Measurements from ENCODE around the gene ZNF169. TPM values are rescaled to one million over a fixed set of nuclear protein-coding genes. Genes with fewer than 3 reads are reported as not detected.
"Not testable (repeated sequence)": the region's sequence is repeated elsewhere in the genome, so short reads cannot be mapped to it uniquely, and the experiment has no call there.

ZNF169 gene
- total RNA-seq: 3.7 and 3.8 TPM in 2 replicates

DNA sequence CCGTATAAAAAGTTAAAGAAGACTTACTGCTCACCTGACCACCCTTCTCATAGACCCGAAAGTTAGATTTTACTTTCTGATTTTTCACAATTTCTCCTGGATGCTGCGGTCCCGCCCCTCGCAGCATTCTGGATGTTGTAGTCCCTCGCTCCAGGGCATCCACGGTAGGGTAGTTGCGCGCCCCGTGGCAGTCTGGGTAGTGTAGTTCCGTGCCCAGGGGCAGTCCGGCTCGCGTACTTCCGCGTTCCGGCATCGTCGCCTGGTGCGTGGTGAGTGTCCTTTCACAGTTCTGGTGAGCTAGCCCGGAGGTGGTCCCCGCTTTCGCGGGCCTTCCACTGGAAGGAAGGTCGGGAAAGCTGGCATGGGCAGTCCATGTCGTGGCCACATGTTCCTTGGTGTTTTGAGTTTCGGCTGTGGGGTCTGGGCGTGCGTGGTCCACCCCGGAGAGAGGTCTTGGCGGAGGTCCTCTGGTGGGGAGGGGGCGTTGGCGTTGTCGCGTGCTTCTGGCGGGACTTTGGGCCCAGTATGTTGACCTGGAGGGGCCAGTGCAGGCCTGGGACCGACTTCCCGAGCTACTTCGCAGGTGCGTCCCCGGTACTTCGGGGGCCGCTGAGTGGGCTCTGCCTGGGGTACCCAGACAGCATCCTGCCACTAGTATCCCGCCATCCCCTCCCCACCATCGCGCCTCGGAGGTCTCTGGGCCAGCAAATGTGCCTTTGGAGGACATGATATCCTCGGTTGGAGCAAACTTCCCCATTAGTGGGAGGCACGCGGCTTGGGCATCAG is at the start of gene ZNF169:
Gene ZNF169 (plus strand): TSS at position 222 of the 786 bp plus-strand sequence. CDS start 19,515 bp downstream, outside the sequence.
- DNase-seq (ENCODE audit: low read depth, low spot score): peak; percentile 54

DNA sequence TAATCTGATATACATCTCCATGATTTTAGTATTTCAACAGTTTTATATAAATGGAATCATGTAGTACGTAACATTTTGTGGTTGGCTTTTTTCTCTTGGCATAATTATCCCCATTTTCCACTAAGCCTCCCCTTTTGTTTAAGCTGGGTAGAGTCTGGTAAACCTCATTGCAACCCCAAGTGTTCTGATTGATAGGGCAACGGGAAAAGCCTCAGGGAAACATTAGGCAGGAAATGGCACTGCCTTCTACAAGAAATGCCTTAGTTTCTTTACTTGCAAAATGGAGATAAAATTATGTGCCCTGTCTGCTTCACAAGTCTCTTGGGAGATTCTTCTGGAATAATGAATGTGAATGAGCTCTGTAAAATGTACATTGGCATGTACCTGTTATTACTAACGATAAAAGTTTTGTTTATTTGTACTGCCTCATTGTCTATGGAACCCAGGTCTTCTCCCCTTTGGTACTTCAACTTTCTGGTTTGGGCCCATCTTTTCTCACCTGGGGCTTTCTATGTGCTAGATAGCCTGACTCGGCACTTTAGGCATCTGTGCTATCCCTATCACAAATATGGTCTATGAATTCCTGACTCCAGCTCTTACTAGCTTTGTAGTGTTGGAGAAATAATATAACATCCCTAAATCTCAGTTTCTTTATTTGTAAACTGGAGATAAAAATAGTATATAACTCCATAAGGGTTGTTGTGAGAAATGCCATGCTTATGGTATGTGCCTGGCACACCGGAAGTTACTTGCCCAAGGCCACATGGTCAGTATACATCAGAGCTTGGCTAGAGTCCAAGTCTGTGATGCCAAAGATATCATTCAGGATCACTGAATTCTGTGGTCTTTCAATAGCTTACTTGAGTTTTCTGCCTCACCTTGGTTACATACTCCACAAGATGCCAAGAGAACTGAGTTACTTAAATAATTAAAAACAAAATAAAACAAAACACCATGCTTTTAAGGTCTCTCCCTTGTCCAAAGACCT is 48.2 kb upstream of the ZNF169 start:
- no peak for DNase-seq (ENCODE audit: low read depth, low spot score)

DNA sequence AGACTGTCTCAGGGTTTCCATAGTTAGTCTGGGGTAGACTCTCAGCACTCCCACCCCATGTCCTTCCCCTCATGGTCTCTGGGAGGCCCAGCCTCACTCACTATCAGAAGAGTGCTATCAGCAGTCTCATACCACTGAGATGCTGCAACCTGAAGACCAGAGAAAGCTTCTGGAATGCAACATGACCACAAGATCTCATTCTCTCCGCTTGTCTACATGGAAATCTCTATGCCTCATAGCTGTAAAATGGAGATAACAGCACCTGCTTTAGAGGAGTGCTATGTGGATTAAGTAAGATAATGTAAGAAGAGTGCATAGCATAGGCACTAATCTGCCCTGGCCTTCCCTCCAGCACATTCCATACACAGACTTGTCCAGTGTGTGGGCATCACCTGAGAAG is 47.0 kb upstream of the ZNF169 start:
- DNase-seq (ENCODE audit: low read depth, low spot score): no peak

DNA sequence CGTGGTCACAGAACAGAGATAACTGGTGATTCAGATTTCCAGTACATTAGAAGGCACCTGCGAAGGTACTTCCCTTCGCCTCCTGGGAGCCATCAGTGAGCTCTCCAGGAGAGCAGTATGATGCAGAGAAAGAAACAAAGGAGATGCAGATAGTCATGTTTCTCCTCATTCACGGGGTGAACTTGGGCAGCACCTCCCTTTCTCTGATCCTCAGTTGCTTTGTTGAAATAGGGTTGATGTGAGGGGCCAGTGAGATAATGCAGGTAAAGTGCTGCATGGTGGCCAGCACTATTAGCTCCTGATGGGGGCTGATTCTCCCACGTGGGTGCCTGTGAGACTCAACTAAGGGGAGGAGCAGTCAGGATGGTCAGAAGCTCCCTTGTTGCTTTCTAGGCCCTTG is 46.6 kb upstream of the ZNF169 start:
- DNase-seq (ENCODE audit: low read depth, low spot score): no peak

DNA sequence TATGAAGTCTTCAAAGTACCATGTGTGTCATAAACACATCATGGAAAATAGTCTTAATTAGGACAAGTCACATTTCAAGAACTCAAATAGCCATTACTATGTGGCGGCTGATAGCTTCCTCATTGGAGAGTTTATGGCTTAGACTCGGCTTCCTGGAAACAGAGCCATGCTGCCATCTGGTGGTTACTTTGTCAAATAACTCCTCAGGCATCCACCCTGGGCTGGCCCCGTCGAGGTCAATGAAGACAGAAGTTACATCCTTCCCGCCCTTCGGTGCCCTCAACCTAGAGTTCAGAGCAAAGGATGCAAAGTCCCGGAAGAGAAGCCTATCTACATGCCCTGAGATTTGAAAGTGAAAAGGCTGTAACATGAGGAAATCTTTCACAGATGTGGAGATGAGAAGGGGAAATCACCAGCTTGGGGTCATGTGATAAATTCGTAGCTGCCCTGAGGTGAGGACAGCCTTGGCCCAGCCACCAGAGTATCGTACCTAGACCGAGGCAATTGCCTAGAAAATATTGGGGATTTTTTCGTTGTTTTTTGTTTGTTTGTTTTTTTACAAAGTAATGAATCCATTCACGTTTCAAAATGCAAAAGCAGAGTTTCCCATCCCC is 45.5 kb upstream of the ZNF169 start:
- peak; percentile 27 for DNase-seq (ENCODE audit: low read depth, low spot score)

DNA sequence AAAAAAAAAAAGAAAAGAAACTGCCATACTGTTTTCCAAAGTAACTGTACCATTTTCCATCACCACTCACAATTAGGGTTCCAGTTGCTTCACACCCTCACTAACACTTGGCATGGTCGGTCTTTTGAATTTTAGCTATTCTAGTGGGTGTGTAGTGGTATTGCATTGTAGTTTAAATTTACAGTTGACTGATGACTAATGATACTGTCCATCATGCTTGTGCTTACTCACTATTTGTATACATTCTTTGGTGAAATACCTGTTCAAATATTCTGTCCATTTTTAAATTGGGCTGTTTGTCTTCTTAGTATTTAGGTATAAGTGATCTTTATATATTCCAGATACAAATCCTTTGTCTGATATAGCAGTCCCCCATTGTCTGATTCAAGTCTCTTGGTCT is 36.2 kb upstream of the ZNF169 start:
- no peak for DNase-seq (ENCODE audit: low read depth, low spot score)

DNA sequence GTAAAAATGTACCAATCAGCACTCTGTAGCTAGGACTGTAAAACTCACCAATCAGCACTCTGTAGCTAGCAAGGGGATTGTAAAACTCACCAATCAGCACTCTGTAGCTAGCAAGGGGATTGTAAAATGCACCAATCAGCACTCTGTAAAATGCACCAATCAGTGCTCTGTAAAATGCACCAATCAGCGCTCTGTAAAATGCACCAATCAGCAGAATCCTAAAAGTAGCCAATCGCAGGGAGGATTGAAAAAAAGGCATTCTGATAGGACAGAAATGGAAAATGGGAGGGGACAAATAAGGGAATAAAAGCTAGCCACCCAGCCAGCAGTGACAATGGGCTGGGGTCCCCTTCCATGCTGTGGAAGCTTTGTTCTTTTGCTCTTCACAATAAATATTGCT is 33.7 kb upstream of the ZNF169 start:
- DNase-seq (ENCODE audit: low read depth, low spot score): not testable (repeated sequence)

DNA sequence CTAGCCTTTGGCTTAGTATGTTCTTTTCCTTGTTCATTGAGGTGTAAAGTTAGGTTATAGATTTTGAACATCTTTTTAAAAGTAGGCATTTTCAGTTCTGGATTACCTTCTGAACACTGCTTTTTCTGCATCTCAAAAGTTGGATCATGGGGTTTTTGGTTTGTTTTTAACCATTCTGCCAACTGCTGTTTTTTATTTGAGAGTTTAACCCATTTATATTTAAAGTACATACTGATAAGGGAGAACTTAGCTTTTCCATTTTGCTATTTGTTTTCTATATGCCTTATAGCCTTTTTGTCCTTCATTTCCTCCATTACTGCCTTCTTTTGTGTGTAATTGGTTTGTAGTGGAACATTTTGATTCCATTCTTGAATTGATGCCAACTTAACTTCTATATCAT is 30.5 kb upstream of the ZNF169 start:
- DNase-seq (ENCODE audit: low read depth, low spot score): no peak

DNA sequence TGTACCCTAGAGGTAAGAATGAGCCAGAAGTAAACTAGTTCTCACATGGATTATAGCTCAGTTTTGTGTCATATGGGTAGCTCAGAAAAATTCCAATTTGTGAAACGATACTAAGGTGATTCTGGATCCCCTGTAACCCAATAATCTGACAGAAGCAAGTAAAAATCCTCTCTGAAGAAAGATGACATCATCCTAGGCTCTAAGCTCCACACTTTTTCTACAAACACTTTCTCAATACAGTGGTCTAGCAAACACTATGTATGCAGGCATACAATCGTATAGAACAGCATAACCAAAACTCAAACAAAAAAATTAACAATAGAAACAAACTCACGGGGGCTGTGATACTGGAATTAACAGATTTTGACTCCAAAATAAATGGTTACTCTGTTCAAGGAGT is 26.7 kb upstream of the ZNF169 start:
- DNase-seq (ENCODE audit: low read depth, low spot score): no peak

DNA sequence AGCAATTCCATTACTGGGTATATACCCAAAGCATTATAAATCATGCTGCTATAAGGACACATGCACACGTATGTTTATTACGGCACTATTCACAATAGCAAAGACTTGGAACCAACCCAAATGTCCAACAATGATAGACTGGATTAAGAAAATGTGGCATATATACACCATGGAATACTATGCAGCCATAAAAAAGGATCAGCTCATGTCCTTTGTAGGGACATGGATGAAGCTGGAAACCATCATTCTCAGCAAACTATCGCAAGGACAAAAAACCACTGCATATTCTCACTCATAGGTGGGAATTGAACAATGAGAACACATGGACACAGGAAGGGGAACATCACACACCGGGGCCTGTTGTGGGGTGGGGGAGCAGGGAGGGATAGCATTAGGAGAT is 18.0 kb upstream of the ZNF169 start:
- not testable (repeated sequence) for DNase-seq (ENCODE audit: low read depth, low spot score)

DNA sequence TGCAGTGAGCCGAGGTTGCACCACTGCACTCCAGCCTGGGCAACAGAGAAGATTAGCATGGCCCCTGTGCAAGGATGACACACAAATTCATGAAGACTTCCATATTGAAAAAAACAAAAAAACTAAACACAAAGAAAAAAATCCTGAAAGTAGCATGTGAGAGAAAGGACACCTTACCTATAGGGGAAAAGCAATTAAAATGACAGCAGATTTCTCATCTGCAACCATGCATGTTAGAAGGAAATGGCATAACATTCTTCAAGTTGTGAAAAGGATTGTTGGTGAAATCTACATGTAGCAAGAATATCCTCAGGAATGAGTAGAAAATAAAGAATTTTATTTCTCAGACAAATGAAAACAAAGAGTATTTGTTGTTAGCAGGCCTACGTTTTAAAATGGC is 13.4 kb upstream of the ZNF169 start:
- no peak for DNase-seq (ENCODE audit: low read depth, low spot score)

DNA sequence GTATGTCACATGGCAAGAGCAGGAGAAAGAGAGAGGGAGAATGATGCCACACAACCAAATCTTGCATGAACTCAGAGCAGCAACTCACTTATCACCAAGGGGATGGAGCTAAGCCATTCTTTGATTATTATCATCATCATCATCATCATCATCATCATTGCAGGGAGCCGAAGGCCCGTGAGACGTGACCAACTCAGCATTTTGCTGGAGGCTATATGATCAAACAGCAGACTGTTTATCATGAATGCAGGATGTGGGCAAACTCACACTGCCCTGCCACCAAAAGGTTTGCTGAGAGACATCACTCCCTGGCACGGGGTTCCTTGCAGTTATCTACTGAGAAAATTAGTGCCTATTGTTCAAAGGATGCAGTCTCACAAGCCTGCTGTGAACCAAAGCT is 8.6 kb upstream of the ZNF169 start:
- DNase-seq (ENCODE audit: low read depth, low spot score): no peak

DNA sequence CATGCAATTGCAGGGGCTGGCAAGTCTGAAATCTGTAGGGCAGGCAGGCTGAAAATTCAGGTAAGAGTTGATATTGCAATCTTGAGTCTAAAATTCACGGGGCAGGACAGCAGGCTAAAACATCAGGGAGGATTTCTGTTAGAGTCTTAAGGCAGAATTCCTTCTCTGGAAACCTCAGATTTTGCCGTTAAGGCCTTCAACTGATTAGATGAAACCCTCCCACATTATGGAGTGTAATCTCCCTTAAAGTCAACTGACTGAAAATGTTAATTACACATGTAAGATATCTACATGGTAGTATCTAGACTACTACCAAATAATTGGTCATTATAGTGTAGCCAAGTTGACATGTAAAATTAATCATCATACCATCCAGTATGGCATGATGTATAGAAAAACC is 3.1 kb upstream of the ZNF169 start:
- no peak for DNase-seq (ENCODE audit: low read depth, low spot score)

DNA sequence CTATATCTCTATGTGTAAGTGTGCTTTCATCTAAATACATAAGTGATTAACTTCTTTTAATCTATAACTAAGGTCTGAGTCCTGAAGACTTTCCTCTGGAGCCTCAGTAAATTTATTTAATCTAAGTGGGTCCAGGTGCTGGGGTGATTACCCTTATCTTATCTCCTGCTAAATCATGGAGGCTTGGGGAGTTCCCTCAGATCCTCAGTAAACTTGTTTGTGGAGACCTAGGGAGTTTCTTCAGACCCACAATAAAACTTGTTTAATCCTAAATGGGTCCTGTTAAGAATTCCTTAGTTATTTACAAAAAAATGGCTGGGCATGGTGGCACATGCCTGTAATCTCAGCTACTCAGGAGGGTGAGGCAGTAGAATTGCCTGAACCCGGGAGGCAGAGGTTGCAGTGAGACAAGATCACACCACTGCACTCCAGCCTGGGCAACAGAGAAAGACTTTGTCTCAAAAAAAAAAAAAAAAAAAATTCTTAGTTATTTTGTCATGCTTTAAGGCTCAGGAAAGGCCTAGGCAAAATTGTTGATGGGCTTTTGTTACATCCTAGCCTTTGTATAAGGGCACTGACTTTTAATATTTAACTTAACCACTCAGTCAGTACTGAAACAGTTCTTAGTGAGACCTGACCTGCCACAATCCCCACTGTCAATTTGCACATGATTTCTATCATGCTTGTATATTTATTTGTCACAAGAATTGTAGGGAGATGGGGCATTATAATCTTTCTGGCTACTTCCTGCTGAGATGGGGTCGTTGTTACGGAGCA is 6.7 kb downstream of the ZNF169 start:
- DNase-seq (ENCODE audit: low read depth, low spot score): not testable (repeated sequence)

DNA sequence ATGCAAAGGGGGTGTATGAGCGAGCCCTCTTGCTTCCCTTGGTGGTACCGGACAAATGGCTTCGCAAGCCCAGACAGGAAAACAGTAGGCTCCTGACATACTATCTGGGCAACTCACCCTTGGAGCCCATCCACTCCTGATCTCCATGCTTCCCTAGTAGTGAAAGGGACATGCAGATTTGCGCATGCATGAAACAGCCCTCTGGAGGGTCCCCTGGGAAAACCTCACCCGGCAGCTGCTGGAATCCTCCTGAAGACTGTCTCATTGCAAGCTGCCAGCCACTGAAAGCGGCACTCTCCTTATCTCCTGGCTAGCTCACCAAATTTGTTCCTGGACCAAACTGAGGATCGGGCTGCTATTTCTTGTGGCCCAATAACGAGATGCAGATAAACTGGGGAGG is 10.2 kb downstream of the ZNF169 start:
- DNase-seq (ENCODE audit: low read depth, low spot score): no peak

DNA sequence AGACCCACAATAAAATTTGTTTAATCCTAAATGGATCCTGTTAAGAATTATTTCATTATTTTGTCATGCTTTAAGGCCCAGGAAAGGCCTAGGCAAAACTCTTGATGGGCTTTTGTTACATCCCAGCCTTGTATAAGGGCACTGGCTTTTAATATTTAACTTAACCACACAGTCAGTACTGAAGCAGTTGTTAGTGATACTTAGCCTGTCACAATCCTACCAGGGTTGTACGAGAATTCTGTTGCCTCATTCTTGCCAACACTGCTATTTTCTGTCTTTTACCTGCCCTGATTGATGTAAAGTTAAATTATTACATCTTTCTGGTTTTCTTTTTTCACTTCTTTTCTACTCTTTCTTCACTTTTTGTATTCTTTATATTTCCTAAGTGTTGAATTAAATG is 10.9 kb downstream of the ZNF169 start:
- no peak for DNase-seq (ENCODE audit: low read depth, low spot score)

DNA sequence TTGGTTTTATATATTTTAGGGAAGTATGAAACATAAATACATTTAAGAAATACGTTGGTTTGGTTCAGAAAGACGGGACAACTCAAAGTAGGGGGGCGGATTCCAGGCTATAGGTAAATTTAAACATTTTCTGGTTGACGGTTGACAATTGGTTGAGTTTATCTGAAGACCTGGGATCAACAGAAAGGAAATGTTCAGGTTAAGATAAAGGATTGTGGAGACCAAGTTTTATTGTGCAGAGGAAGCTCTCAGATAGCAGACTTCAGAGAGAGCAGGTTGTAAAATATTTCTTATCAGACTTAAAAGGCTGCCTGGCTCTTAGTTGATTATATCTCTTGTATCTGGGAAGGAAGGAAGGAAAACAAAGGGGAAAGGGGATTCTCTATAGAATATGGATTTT is 17.9 kb downstream of the ZNF169 start:
- not testable (repeated sequence) for DNase-seq (ENCODE audit: low read depth, low spot score)

DNA sequence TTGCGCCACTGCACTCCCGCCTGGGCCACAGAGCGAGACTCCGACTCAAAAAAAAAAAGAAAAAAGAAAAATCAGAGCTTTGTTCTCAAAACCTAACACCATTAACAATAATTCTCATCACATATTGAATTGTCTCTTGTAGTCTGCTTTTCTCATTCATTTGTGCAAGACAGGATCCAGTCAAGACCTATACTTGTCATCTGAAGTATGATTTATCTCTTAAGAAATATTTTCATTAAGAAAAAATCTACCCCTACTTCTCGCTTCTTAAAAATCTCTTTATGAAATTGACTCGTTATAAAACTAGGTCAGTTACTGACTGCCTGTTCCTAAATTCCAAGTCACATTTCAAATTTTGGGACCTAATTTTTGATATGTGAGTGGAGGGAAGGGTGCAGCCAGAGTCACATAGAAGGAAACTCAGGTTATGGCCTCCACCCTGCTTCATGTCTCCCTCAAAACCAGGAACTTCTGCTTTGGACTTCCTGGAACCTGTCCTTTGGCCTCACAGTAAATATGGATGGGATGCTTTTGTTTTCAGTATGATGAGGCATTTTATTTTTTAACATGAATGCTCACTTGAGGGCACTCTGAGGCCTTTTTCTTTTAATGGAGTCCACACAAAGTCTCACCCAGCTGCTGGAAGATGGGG is 18.9 kb downstream of the ZNF169 start:
- no peak for DNase-seq (ENCODE audit: low read depth, low spot score)

DNA sequence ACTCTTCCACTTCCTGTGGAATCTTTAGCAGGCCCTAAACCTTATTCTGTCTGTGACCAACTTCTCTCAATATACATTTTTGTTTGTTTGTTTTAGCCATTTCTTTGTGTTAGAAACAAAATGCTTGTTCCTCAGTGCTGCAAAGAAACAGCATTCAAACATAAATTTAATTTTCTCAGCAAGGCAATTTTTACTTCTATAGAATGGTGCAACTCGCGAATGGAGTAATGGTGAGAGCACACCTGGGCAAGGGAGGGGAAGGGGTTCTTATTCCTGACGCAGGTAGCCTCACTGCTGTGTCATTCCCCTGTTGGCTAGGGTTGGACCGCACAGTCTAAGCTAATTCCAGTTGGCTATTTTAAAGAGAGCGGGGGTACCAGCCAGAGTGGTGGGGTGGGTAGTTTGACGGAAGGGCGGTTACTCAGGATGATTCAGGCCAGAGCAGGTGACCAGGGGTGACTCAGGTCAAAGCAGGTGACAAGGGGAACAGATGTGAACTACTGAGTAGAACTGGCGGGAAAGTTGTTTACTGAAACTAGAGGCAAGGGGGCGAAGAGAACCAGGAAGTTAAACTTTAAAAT is 21.4 kb downstream of the ZNF169 start:
- DNase-seq (ENCODE audit: low read depth, low spot score): no peak

DNA sequence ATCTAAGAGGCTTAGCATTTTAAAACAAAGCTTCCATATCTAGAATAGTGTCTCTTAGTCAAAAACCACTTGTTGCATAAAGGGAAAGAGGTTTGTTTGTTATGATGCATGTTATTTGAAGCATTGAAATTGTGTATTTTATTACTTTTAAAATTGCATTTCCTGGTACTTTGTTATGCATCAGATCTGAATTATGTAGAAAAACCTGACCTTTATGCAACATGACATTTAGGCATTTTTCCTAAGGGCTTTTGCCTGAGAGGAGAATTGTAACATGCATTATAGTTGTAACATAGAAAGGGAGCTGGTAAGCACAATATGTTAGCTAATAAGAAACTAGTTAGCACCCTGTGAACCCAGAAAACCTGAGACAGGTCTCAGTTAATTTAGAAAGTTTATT is 22.0 kb downstream of the ZNF169 start:
- DNase-seq (ENCODE audit: low read depth, low spot score): no peak
